Measurements from ENCODE around the gene BCAR3. TPM values are rescaled to one million over a fixed set of nuclear protein-coding genes. Genes with fewer than 3 reads are reported as not detected.

BCAR3 gene
- total RNA-seq, result 10 to 100 TPM; 18.4 to 24.1 TPM
- polyA plus RNA-seq, result 10 to 100 TPM in 1 of 2 donors, 1 to 10 TPM in 1; 8.4 to 13.7 TPM
- long read RNA-seq, donor 1, transcript BCAR3-201 (12 exons, 3,171 nt), result minor isoform, 8 of 52 reads
- long read RNA-seq, donor 1, transcript BCAR3-204 (10 exons, 2,827 nt), result major isoform, 11 of 52 reads
- long read RNA-seq, donor 1, partial matches to known transcripts, result 11 of 52 reads
- long read RNA-seq, donor 1, other reads (novel, unspliced or antisense), result 22 of 52 reads
- long read RNA-seq, donor 2, transcript BCAR3-201 (12 exons, 3,171 nt), result major isoform, 5 of 32 reads
- long read RNA-seq, donor 2, partial matches to known transcripts, result 6 of 32 reads
- long read RNA-seq, donor 2, other reads (novel, unspliced or antisense), result 20 of 32 reads

DNA sequence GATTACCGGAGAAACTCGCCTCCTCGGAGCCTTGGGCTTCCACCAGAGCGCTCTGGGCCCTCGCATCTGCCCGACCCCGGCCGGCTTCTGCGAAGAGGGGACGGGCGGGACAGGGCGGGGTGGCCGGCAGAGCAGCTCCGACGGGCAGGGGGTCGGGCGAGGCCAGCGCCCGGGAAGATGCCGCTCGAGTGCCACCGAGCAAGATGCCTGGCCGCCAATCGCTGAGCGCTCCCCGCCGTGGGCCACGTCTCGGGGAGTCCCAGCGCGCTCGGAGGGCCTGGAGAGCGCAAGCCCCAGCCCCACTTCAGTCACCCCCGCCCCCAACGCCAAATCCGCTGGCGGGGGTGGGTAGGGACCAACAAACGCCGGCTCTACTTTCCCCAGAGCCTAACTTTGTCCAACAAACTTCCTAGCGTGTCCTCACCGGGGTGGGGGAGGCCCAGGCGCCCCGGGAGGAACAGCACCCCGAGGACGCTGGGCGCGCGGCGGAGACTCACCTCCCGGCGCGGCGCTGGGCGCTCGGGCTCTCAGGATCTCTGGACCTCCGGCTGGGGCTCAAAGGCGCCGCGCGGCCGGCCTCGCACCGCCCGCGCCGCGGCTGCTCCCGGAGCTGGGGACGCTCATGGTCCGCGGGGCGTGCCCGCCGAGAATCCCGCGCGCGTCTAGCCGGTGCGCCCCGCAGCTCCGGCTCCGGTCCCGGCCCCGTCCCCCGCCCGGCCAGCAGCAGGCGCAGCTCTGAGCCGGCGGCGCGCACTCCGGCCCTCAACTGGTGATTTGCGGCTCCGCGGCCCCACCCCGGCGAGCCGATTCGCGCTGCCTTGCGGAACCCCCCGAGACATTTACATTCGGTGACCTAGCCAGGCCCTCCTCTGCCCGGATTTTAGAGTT lies at the start of gene BCAR3:
Gene BCAR3, minus strand, starts transcription at position 737 of the 888 bp plus-strand sequence. CDS start 6,907 bp downstream, outside the sequence.
- no peaks in the 10 kb centered on the region for H3K36me3 ChIP-seq (ENCODE audit: control insufficient read depth in 1 of 2, insufficient read depth in 2 of 2, low read length in 1 of 2)
- H3K4me1 ChIP-seq (ENCODE audit: control insufficient read depth in 1 of 2, insufficient read depth in 2 of 2, low read length in 2 of 2), result no peaks in the 10 kb centered on the region
- no peaks in the 10 kb centered on the region for H3K9me3 ChIP-seq (ENCODE audit: control insufficient read depth, low read length)
- H3K27me3 ChIP-seq (ENCODE audit: control insufficient read depth in 1 of 2, insufficient read depth in 2 of 2, low read length in 1 of 2), result no peaks in the 10 kb centered on the region
- H3K27ac ChIP-seq (ENCODE audit: low read depth in 1 of 2, low read length in 2 of 2), result peak within 1 kb of the TSS; percentile 43 to 73
- intact Hi-C loops (cut with DNase I), result loop anchor here (5.0 kb wide), 3 partner anchors 39 to 131 kb away; no protein-coding TSS in a partner anchor
- H3K4me3 ChIP-seq (ENCODE audit: low read length in 2 of 2), result peak within 1 kb of the TSS; percentile 57 to 79
- 1% methylated on average over 79 to 105 of the region's 105 CpGs for WGBS, 2 donors
- peak; percentile 84 to 90 for DNase-seq
- peak; percentile 78 for ATAC-seq (ENCODE audit: low FRiP score)

DNA sequence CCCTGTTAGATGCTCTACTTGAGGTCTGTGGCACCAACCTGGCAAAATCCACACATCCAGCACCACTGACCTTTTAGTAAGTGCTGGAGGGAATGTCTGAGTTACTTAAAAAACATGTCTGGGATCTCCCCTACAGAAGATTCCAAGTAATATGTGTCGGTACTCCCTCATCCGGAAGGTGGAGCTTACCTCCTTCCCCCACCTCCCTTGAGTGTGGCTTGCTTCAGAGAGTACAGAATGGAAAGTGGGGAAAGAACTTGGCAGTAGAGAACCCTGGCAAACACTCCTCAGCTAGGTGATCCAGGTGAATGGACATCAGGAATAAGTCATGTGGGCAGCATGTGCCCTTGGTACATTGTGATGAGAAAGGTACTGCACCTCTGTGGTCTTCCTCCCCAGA lies 49.0 kb upstream of the BCAR3 start:
- intact Hi-C loops (cut with DNase I), result no loop called here
- Histone ChIP-seq H3K4me1 (ENCODE audit: control insufficient read depth in 1 of 2, insufficient read depth in 2 of 2, low read length in 2 of 2) (no peaks in the 10 kb centered on the region), H3K9me3 (ENCODE audit: control insufficient read depth, low read length) (no peaks in the 10 kb centered on the region), H3K36me3 (ENCODE audit: control insufficient read depth in 1 of 2, insufficient read depth in 2 of 2, low read length in 1 of 2) (no peaks in the 10 kb centered on the region), H3K27ac (ENCODE audit: low read depth in 1 of 2, low read length in 2 of 2) (no peak overlapping the region), H3K4me3 (ENCODE audit: low read length in 2 of 2) (no peak overlapping the region), H3K27me3 (ENCODE audit: control insufficient read depth in 1 of 2, insufficient read depth in 2 of 2, low read length in 1 of 2) (no peaks in the 10 kb centered on the region)
- no peak for DNase-seq
- ATAC-seq (ENCODE audit: low FRiP score), result no peak
- 95 to 96% methylated on average over 2 of the region's 2 CpGs for WGBS, 2 donors

GRCh38 chr1:93729906-93730305 lies 48.3 kb upstream of the BCAR3 start:
- 95 to 98% methylated on average over 4 of the region's 4 CpGs for WGBS, 2 donors
- H3K27me3 ChIP-seq (ENCODE audit: control insufficient read depth in 1 of 2, insufficient read depth in 2 of 2, low read length in 1 of 2), result no peaks in the 10 kb centered on the region
- H3K9me3 ChIP-seq (ENCODE audit: control insufficient read depth, low read length), result no peaks in the 10 kb centered on the region
- no peak overlapping the region for H3K27ac ChIP-seq (ENCODE audit: low read depth in 1 of 2, low read length in 2 of 2)
- H3K4me1 ChIP-seq (ENCODE audit: control insufficient read depth in 1 of 2, insufficient read depth in 2 of 2, low read length in 2 of 2), result no peaks in the 10 kb centered on the region
- DNase-seq (no peak), ATAC-seq (ENCODE audit: low FRiP score) (no peak)
- H3K4me3 ChIP-seq (ENCODE audit: low read length in 2 of 2), result no peak overlapping the region
- intact Hi-C loops (cut with DNase I), result no loop called here
- H3K36me3 ChIP-seq (ENCODE audit: control insufficient read depth in 1 of 2, insufficient read depth in 2 of 2, low read length in 1 of 2), result no peaks in the 10 kb centered on the region

DNA sequence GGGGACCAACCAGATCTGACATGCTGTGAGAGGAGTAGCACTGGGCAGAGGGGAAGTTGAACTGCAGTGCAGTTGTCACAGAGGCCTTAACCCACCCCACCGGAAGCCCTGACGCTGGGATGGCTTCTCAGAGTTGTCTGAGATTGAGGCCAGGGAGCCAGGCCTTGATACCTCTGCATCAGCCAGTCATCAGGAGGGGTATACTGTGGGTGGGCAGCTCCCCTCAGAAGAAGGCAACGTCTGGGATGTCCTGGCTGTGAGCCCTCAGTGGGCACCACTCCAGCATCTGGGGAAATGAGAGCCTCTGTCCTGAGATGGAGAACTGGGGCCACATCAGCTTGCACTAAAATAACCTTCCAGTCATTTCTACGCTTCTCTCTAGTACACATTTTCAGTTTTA lies 47.9 kb upstream of the BCAR3 start:
- intact Hi-C loops (cut with DNase I), result no loop called here
- Histone ChIP-seq H3K36me3 (ENCODE audit: control insufficient read depth in 1 of 2, insufficient read depth in 2 of 2, low read length in 1 of 2) (no peaks in the 10 kb centered on the region), H3K4me3 (ENCODE audit: low read length in 2 of 2) (no peak overlapping the region), H3K4me1 (ENCODE audit: control insufficient read depth in 1 of 2, insufficient read depth in 2 of 2, low read length in 2 of 2) (no peaks in the 10 kb centered on the region), H3K27ac (ENCODE audit: low read depth in 1 of 2, low read length in 2 of 2) (no peak overlapping the region), H3K9me3 (ENCODE audit: control insufficient read depth, low read length) (no peaks in the 10 kb centered on the region), H3K27me3 (ENCODE audit: control insufficient read depth in 1 of 2, insufficient read depth in 2 of 2, low read length in 1 of 2) (no peaks in the 10 kb centered on the region)
- DNase-seq (no peak), ATAC-seq (ENCODE audit: low FRiP score) (no peak)
- 71 to 74% methylated on average over 4 of the region's 4 CpGs for WGBS, 2 donors

GRCh38 chr1:93728480-93729131 lies 47.0 kb upstream of the BCAR3 start:
- DNase-seq (peak in 1 of 2 donors; percentile 62), ATAC-seq (ENCODE audit: low FRiP score) (peak; percentile 59)
- no peaks in the 10 kb centered on the region for H3K36me3 ChIP-seq (ENCODE audit: control insufficient read depth in 1 of 2, insufficient read depth in 2 of 2, low read length in 1 of 2)
- H3K27me3 ChIP-seq (ENCODE audit: control insufficient read depth in 1 of 2, insufficient read depth in 2 of 2, low read length in 1 of 2), result no peaks in the 10 kb centered on the region
- 42 to 52% methylated on average over 13 of the region's 13 CpGs for WGBS, 2 donors
- H3K4me1 ChIP-seq (ENCODE audit: control insufficient read depth in 1 of 2, insufficient read depth in 2 of 2, low read length in 2 of 2), result no peaks in the 10 kb centered on the region
- H3K27ac ChIP-seq (ENCODE audit: low read depth in 1 of 2, low read length in 2 of 2), result no peak overlapping the region
- intact Hi-C loops (cut with DNase I), result no loop called here
- H3K9me3 ChIP-seq (ENCODE audit: control insufficient read depth, low read length), result no peaks in the 10 kb centered on the region
- H3K4me3 ChIP-seq (ENCODE audit: low read length in 2 of 2), result no peak overlapping the region

DNA sequence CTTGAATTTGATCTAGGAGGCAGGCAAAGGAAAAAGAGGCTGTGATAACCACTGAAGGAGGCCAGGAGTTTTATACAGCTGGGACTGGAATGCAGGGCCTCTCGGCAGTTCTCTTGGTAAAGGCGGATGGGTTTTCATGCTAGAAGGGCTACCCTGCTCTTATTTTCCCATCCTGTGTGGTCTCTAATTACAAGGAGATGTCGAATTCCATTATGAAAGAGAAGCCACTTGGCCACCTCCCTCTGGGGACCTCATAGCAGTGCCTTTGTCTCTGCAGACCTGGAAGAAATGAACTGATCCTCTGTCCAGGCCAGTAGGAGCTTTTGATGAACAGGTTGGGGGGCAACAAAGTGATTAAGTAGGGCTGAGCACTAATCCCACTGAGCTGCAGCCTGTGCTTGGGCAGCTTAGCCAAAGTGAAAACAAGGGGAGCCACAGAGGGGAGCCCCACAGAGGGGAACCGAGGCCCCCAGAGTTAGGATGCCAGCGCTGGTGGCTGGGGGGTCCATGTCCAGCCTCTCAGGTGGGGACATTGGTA lies 42.2 kb upstream of the BCAR3 start:
- Histone ChIP-seq H3K36me3 (ENCODE audit: control insufficient read depth in 1 of 2, insufficient read depth in 2 of 2, low read length in 1 of 2) (no peaks in the 10 kb centered on the region), H3K27me3 (ENCODE audit: control insufficient read depth in 1 of 2, insufficient read depth in 2 of 2, low read length in 1 of 2) (no peaks in the 10 kb centered on the region), H3K9me3 (ENCODE audit: control insufficient read depth, low read length) (no peaks in the 10 kb centered on the region), H3K27ac (ENCODE audit: low read depth in 1 of 2, low read length in 2 of 2) (no peak overlapping the region), H3K4me1 (ENCODE audit: control insufficient read depth in 1 of 2, insufficient read depth in 2 of 2, low read length in 2 of 2) (peaks cover 4 to 8% of the 10 kb centered on the region in 2 donors), H3K4me3 (ENCODE audit: low read length in 2 of 2) (no peak overlapping the region)
- intact Hi-C loops (cut with DNase I), result loop anchor here (5.0 kb wide), 2 partner anchors 42 to 83 kb away; partner anchors contain the start of gene BCAR3 (in 1 of the 2)
- ATAC-seq (ENCODE audit: low FRiP score) (no peak), DNase-seq (no peak)
- WGBS, 2 donors, result 95 to 97% methylated on average over 5 of the region's 5 CpGs

DNA sequence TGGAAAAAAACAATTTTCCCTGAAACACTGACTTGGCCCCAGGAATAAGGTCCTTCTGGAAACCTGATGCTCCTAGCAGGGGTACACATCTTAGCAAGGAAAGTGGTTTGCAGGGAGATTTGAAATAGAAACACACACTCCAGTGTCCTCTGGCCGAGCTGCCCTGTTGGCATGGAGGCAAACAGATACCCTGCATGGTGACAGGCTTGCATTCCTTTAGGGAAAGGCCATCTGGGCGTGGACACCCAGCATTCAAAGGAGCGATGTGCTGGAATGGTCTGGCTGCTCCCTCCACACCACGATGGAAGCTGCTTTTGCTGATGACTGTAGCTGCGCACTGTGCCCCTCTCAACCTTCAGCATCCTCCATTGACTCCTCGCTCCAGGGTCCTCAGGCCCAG lies 41.5 kb upstream of the BCAR3 start:
- Histone ChIP-seq H3K36me3 (ENCODE audit: control insufficient read depth in 1 of 2, insufficient read depth in 2 of 2, low read length in 1 of 2) (no peaks in the 10 kb centered on the region), H3K27ac (ENCODE audit: low read depth in 1 of 2, low read length in 2 of 2) (peak overlapping the region in 1 of 2 donors; percentile 75), H3K4me1 (ENCODE audit: control insufficient read depth in 1 of 2, insufficient read depth in 2 of 2, low read length in 2 of 2) (peaks cover 4 to 8% of the 10 kb centered on the region in 2 donors), H3K27me3 (ENCODE audit: control insufficient read depth in 1 of 2, insufficient read depth in 2 of 2, low read length in 1 of 2) (no peaks in the 10 kb centered on the region), H3K4me3 (ENCODE audit: low read length in 2 of 2) (no peak overlapping the region), H3K9me3 (ENCODE audit: control insufficient read depth, low read length) (no peaks in the 10 kb centered on the region)
- 46 to 51% methylated on average over 6 of the region's 6 CpGs for WGBS, 2 donors
- intact Hi-C loops (cut with DNase I), result loop anchor here (5.0 kb wide), 2 partner anchors 41 to 84 kb away; partner anchors contain the start of gene BCAR3 (in 1 of the 2)
- no peak for ATAC-seq (ENCODE audit: low FRiP score)
- no peak for DNase-seq
